K562 (cell line): ENCODE results near the gene HSPA1L. TPM values are rescaled to one million over a fixed set of nuclear protein-coding genes. Genes with fewer than 3 reads are reported as not detected.

Source experiments
- ADNP ChIP-seq: fragments of 200-800 bp; sonication (Bioruptor generic); IDR thresholded peaks from 2 replicates; pipeline ENCODE4 v1.6.1; 2016; ENCODE audit warnings: missing genetic modification characterization, missing compliant biosample characterization
- AFF4 ChIP-seq: sonication (generic); formaldehyde crosslinking; IDR thresholded peaks from 2 replicates; pipeline ENCODE4 v1.8.0; 2023; ENCODE audit warnings: mild to moderate bottlenecking, missing genetic modification reagents
- ARNT ChIP-seq, 2 experiments: fragments of 450-650 bp; IDR thresholded peaks; 2 replicates each; pipeline ENCODE4 v1.6.1; 2016; ENCODE audit warnings: mild to moderate bottlenecking in 1 of 2
- HDAC2 ChIP-seq: fragments of 450-650 bp; IDR thresholded peaks from 2 replicates; pipeline ENCODE4 v1.6.1; 2016; ENCODE audit warnings: mild to moderate bottlenecking
- HDAC6 ChIP-seq: IDR thresholded peaks from 2 replicates; pipeline ENCODE4 v1.6.1; 2012; ENCODE audit warnings: low read depth, mild to moderate bottlenecking, control low read depth, inconsistent platforms, low read length, moderate library complexity
- HDAC8 ChIP-seq: fragments of 450-650 bp; IDR thresholded peaks from 2 replicates; pipeline ENCODE4 v1.6.1; 2016; ENCODE audit warnings: mild to moderate bottlenecking, missing genetic modification characterization, moderate library complexity, missing compliant biosample characterization
- KAT2B ChIP-seq: IDR thresholded peaks from one replicate; pipeline ENCODE4 v1.6.1; 2012; ENCODE audit warnings: low read depth, mild to moderate bottlenecking, control low read depth, inconsistent platforms, low read length, moderate library complexity
- KHSRP ChIP-seq: fragments of 450-650 bp; IDR thresholded peaks from 2 replicates; pipeline ENCODE4 v1.6.1; 2017
- NFATC3 ChIP-seq: fragments of 450-650 bp; IDR thresholded peaks from 2 replicates; pipeline ENCODE4 v1.6.1; 2017; ENCODE audit warnings: mild to moderate bottlenecking
- SNRNP70 ChIP-seq: fragments of 200-400 bp; formaldehyde crosslinking; optimal IDR thresholded peaks from 2 replicates; pipeline ENCODE3; 2017; ENCODE audit warnings: low read depth, low read length
- ZFP30 ChIP-seq: fragments of 250-450 bp; sonication (Bioruptor Pico); IDR thresholded peaks from 2 replicates; pipeline ENCODE4 v1.8.0; 2022; ENCODE audit warnings: moderate library complexity, mild to moderate bottlenecking, inconsistent platforms, borderline replicate concordance
- ZNF140 ChIP-seq: fragments of 250-450 bp; sonication (Bioruptor Pico); IDR thresholded peaks from 2 replicates; pipeline ENCODE4 v1.8.0; 2021; ENCODE audit warnings: moderate library complexity, mild to moderate bottlenecking, inconsistent platforms
- ZNF212 ChIP-seq: fragments of 450-650 bp; formaldehyde crosslinking; IDR thresholded peaks from 2 replicates; pipeline ENCODE4 v1.4.0; 2020; ENCODE audit warnings: mild to moderate bottlenecking
- ZNF431 ChIP-seq: sonication (generic); formaldehyde crosslinking; IDR thresholded peaks from 2 replicates; pipeline ENCODE4 v1.8.0; 2022; ENCODE audit warnings: mild to moderate bottlenecking, missing genetic modification reagents
- ZNF449 ChIP-seq: fragments of 250-450 bp; sonication (Bioruptor Pico); IDR thresholded peaks from 2 replicates; pipeline ENCODE4 v1.8.0; 2022; ENCODE audit warnings: moderate library complexity, mild to moderate bottlenecking, inconsistent platforms
- ZNF77 ChIP-seq: fragments of 250-450 bp; sonication (Bioruptor Pico); IDR thresholded peaks from 2 replicates; pipeline ENCODE4 v1.5.0; 2020
- polyA plus RNA-seq, 8 experiments: library from polyadenylated mRNA; depleted of rRNA in 4 of 8; stranded (reverse) in 5 of 8; unstranded in 3 of 8; fragments of >200 nt; fragmentation: Nextera tagmentation in 2 of 8; fragmentation: Illumina TruSeq in 1 of 8; extraction: Ambion mirVana in 2 of 8; extraction: Trizol in 1 of 8; gene quantifications; 2 replicates each; pipeline versions ENCODE4 v1.2.1 to v1.2.3, GENCODE V29; 2011 to 2014; ENCODE audit warnings: inconsistent platforms in 1 of 8, missing spikeins in 1 of 8
- total RNA-seq, 7 experiments: library from RNA; depleted of rRNA in 6 of 7; stranded (reverse); fragments of >200 nt in 6 of 7; fragmentation: Illumina TruSeq in 2 of 7; extraction: Trizol in 2 of 7; gene quantifications; 2 replicates each; pipeline versions ENCODE4 v1.2.1 to v1.2.3, GENCODE V29; 2011 to 2021; ENCODE audit warnings: low replicate concordance in 1 of 7
- TF ChIP-seq, protein P1 (sequence below): fragments of 250-450 bp; sonication (Bioruptor Pico); IDR thresholded peaks from 2 replicates; pipeline ENCODE4 v1.4.0; 2020; ENCODE audit warnings: mild to moderate bottlenecking, moderate library complexity
- TF ChIP-seq, protein P2 (sequence below), 2 experiments: IDR thresholded peaks; 2 replicates each; pipeline ENCODE4 v1.6.1; 2012; ENCODE audit warnings: improper control_type of control experiment in 2 of 2, low read depth in 2 of 2, low read length in 2 of 2, borderline replicate concordance in 1 of 2

The HSPA1L gene
- total and polyA plus RNA-seq, 9 of the 15 experiments (the other 6 are each of a cell fraction or from before 2014, with no cell fraction given): 0.14 to 2.1 (median 1.3) TPM

DNA sequence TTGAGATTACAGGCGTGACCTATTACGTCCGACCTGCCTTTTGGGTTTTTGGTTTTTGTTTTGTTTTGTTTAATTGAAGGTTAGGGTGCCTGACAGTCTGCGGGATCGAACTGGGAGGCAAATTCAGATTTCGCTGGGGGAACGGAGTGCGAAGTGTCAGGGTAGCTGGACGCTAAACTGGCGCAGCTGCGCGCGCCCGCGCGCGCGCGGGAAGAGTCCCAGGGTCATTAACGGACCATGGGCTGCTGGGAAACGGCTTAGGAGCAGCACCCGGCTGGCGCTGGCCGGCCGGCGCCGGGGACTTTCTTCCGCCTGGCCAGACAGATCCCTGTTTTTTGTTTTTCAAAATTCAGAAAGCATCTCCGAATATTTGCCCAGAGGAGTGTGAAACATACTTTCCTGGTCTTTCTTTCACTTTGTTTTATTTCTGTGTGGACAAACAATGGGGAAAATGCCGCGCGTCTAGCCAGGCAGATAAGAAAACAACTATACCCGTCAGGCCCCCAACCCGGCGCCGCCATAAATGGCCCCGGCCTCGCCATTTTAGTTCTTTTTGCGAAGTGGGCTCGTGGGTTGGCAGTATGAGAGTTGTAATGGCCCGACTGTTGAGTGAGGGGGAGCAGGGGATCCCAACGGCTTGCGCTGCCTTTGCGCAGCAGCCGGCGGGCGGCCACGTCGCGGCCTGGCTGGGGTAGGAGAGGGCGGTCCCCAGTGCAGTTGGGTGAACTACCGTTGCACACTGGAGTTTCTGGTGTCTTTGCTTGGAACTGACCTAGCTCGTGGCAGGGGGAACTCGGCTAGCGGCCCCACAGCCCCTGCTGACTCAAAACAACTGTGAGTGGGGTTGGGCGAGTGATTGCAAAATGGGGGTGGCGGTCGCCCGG, 19.5 kb upstream of the HSPA1L start (continued):
- peak; percentile 100 for TF ChIP-seq AFF4 (CRISPR knock-in tag)
- TF ChIP-seq ARNT (IDR thresholded peaks at IDR 0.05): peak; percentile 89 to 91
- TF ChIP-seq SNRNP70: no peak
- peak; percentile 81; the same call in 1 of the 2 replicates for TF ChIP-seq ZNF449 (CRISPR knock-in tag)
- TF ChIP-seq, protein P1, sequence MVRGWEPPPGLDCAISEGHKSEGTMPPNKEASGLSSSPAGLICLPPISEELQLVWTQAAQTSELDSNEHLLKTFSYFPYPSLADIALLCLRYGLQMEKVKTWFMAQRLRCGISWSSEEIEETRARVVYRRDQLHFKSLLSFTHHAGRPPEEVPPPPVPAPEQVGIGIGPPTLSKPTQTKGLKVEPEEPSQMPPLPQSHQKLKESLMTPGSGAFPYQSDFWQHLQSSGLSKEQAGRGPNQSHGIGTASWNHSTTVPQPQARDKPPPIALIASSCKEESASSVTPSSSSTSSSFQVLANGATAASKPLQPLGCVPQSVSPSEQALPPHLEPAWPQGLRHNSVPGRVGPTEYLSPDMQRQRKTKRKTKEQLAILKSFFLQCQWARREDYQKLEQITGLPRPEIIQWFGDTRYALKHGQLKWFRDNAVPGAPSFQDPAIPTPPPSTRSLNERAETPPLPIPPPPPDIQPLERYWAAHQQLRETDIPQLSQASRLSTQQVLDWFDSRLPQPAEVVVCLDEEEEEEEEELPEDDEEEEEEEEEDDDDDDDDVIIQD (CRISPR knock-in tag): peak; percentile 85; the same call in 1 of the 2 replicates
- TF ChIP-seq ADNP (tag): no peak
- 0 out of 2 replicates have a peak, but pooled peaks have one; percentile 60 for TF ChIP-seq ZNF212
- no peak; the same call in 1 of the 2 replicates for TF ChIP-seq ZFP30 (CRISPR knock-in tag)
- peak; percentile 67; the same call in 1 of the 2 replicates for TF ChIP-seq ZNF140 (CRISPR knock-in tag)
- TF ChIP-seq ZNF77 (CRISPR knock-in tag): 0 out of 2 replicates have a peak, but pooled peaks have one; percentile 77
- peak; percentile 87; the same call in 1 of the 2 replicates for TF ChIP-seq HDAC8 (tag)
- TF ChIP-seq, protein P2, sequence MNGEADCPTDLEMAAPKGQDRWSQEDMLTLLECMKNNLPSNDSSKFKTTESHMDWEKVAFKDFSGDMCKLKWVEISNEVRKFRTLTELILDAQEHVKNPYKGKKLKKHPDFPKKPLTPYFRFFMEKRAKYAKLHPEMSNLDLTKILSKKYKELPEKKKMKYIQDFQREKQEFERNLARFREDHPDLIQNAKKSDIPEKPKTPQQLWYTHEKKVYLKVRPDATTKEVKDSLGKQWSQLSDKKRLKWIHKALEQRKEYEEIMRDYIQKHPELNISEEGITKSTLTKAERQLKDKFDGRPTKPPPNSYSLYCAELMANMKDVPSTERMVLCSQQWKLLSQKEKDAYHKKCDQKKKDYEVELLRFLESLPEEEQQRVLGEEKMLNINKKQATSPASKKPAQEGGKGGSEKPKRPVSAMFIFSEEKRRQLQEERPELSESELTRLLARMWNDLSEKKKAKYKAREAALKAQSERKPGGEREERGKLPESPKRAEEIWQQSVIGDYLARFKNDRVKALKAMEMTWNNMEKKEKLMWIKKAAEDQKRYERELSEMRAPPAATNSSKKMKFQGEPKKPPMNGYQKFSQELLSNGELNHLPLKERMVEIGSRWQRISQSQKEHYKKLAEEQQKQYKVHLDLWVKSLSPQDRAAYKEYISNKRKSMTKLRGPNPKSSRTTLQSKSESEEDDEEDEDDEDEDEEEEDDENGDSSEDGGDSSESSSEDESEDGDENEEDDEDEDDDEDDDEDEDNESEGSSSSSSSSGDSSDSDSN (IDR thresholded peaks at IDR 0.05; ENCODE audit: borderline replicate concordance in 1 of 2, low read depth in 2 of 2, low read length in 2 of 2): no peak
- TF ChIP-seq KHSRP: 0 out of 2 replicates have a peak, but pooled peaks have one; percentile 11
- TF ChIP-seq ZNF431 (CRISPR knock-in tag): no peak; the same call in 1 of the 2 replicates
- TF ChIP-seq KAT2B: peak; percentile 93
- TF ChIP-seq HDAC6: no peak
- TF ChIP-seq NFATC3: no peak; the same call in 1 of the 2 replicates
- TF ChIP-seq HDAC2: peak; percentile 89
